T-helper 22 cell (primary cell): ENCODE results near the gene CFB.
A peak's percentile ranks its signal among the peaks of the same experiment; 100 is the strongest.
"Not testable (repeated sequence)": the region's sequence is repeated elsewhere in the genome, so short reads cannot be mapped to it uniquely, and the experiment has no call there.

Experiments used
- DNase-seq: peaks from one replicate; pipeline ENCODE4 v3.0.0-alpha.2; 2020; ENCODE audit warnings: low read depth

Gene CFB

DNA sequence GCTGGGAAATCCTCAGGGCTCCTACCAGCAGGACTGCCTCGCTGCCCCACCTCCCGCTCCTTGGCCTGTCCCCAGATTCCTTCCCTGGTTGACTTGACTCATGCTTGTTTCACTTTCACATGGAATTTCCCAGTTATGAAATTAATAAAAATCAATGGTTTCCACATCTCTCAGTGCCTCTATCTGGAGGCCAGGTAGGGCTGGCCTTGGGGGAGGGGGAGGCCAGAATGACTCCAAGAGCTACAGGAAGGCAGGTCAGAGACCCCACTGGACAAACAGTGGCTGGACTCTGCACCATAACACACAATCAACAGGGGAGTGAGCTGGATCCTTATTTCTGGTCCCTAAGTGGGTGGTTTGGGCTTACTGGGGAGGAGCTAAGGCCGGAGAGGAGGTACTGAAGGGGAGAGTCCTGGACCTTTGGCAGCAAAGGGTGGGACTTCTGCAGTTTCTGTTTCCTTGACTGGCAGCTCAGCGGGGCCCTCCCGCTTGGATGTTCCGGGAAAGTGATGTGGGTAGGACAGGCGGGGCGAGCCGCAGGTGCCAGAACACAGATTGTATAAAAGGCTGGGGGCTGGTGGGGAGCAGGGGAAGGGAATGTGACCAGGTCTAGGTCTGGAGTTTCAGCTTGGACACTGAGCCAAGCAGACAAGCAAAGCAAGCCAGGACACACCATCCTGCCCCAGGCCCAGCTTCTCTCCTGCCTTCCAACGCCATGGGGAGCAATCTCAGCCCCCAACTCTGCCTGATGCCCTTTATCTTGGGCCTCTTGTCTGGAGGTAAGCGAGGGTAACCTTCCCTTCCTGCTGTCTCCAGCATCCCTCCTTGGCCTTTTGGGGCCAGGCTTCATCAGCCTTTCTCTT is at the start of gene CFB:
Gene CFB (plus strand): TSS at position 589 of the 863 bp plus-strand sequence. CDS start 127 bp downstream, at position 716.
- DNase-seq = no peak

DNA sequence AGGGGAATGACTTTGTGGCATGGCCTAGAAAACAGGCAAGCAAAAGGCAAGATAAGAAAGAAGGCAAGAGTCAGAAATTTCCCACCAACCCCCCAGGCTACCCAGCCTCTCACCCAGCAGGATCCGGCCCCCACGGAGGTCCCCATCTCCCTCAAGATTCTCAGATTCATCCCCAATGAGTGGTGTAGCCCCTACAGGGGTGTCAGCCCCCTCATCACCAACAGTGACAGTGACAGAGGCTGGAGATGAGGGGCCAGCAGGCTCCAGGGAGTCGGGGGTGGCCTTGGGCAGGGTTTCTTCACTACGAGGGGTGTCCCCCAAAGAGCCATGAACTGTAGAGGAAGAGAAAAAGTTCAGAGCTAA is 49.4 kb upstream of the CFB start:
- no peak for DNase-seq

DNA sequence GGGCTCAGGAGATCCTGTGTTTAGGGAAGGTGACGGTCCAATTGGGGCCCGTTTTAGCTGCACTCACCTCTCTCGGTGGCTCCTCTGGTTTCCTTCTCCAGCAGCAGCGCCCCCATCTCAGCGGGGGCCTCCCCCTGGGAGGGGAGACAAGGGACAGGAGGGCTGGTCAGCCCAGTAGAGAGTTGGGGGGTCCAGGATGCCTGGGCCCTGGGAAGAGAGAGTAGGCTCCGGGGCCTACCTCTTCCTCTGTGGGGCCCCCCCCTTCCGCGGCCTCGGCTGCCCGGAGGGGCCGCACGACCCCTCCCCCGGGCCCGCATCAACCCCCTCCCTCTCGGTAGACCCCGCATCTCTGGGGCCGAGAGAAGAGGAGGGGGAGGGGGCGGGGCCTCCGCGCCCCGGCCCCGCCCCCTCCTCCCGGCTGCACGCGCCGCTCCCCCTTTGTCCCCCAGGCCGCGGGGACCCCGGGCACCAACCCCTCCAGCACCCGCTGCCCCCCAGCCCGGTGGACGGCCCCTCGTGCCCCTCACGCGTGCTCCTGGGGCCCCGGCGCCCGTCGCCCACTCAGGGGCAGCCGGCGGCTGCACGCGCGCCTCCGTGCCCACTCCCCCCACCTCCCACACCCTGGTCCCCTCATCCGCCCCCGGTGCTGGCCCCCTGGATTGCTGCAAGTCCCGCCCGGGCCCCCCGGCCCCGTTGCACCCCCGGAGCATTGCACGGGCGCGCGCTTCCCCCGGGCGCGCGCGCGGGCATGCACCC is 48.9 kb upstream of the CFB start:
- no peak for DNase-seq

DNA sequence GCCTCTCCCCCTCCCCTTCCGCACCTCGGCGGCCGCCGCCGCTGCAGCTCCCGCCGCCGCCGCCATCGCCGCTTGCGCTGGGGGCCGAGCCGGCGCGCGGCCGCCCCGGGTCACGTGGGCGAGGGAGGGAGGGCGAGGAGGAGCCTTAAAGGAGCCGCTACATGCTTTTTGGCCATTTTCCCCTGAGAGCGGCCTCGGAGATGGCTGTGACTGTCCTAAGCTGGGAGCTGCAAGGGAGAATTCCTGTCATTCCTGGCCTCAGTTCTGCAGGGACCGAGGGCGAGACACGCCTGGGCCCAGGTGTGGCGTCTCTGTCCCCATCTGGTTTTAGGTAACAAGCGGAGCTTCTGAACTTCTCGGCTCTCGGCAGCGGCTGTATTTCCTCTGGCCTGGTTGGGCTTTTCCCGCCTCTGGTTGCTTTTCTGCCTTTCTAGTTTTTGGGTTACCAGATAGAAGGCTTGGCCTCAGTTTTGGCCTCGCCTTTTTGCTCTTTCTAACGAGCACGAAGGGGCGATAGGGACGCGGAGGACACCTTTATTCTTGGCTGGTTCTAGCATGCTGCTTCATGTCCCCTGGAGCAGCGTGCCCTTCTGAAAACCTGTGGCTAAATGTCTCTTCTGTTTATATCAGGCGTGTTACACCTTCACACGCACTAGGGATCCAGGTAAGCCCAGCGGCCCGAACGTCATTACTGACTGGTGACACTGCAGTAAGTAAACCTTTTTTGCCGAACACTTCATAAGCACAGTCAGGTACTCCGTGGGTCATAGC is 48.1 kb upstream of the CFB start, which contains the start of gene EHMT2:
Gene EHMT2 (minus strand): TSS at position 87 of the 771 bp plus-strand sequence. CDS start 21 bp downstream, at position 66.
- peak; percentile 74 for DNase-seq

DNA sequence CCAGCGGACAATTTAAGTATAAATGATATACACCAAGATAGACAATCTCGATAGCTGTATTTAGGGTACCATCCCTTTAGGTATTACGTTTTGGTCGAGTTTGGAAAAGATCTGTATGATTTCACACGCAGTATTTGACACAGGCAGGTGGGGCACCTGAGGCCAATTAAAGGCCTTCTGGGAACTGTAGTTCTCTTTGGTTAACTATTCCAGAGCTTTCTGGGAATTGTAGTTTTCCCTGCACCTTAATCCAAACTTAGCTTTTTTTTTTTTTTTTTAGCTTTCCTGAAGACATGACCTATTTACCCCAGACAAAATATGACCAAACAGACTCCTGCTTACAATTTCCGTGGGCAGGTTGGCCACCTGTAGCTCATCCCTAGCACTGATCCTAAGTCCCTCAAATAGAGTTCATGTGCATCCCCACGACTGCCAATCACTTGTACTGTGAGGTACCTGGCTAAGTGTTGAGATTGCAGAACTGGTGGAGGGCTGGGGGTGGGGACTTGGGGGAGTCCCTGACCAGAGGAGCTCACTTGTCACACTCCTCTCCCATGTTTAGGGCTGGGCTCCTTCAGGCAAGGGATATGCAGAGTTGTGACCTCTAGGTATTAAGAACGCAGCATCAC is 47.4 kb upstream of the CFB start:
- no peak for DNase-seq

DNA sequence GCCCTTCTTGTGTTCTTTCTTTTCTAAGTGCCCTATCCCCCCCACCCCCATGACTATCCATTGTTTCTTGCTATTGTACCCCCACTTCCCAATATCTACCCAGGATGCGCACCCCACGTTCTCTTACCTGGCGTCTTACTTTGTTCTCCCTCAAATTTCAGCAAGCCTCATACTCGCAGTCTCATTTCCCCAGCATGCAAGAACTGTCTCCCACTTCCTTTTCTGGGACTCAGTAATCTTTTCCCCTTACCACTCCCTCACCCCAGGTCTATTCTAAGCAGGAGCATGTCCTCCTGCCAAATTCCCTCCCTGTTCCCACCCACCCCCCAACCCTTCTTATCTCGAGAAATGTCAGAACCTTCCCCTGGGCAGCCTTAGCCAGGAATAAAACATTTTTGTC is 46.7 kb upstream of the CFB start:
- no peak for DNase-seq

DNA sequence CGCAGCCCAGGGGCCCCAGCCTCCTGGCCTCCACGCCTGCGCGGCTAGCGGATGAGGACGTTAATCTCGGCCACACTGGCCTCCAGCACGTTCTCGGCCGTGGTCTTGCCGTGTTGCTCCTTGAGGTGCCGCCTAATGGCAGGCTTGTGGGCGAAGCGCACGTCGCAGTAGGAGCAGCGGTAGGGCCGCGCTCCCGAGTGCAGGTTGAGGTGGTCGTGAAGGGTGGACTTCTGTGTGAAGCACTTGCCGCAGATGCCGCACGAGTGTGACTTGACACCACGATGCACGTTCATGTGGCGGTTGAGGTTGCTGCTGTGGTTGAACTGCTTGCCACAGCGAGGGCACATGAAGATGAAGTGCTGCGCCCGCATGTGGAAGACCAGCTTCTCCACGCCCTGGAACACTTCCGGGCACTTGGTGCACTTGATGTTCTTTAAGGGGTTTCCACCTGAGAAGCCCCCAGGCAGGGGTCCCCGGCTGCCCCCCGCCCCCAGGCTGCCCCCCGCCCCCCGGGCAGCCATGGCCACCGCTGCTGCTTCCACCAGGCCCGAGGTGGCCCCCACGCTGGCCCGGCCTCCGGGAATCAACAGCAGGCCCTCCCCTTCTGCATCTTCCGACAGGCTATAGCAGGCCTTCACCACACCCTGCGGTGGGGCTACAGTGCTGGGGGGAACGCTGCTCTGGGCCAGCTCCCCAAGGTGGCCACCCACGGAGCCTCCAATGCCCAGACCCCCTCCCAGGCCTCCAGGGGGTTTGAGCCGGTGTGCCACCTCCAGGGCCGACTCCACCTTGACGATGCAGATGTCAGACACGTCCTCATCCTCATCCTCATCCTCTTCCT is 45.8 kb upstream of the CFB start:
- DNase-seq = no peak

DNA sequence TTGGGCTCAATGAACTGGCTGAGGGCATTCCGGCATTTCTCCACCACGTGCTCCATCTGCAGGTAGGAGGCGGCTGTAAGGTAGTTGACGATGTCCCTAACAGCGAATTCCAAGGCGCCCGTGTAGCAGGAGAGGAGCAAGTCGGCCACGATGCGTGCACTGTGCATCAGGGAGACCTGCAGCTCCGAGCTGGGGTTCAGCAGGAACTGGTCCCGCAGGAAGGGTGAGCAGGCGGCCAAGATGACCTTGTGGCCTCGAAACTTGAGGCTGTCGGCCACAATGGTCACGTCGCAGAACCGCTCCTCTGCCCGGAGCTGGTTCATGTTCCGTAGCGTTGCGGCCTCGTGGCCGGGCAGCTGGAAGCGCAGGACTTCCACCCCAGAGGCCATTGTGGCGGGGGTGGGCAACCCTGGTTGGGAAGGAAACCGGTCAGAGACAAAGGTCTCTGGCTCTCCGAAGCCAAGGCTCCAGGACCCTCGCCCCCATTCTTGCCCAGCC is 44.9 kb upstream of the CFB start:
- no peak for DNase-seq

DNA sequence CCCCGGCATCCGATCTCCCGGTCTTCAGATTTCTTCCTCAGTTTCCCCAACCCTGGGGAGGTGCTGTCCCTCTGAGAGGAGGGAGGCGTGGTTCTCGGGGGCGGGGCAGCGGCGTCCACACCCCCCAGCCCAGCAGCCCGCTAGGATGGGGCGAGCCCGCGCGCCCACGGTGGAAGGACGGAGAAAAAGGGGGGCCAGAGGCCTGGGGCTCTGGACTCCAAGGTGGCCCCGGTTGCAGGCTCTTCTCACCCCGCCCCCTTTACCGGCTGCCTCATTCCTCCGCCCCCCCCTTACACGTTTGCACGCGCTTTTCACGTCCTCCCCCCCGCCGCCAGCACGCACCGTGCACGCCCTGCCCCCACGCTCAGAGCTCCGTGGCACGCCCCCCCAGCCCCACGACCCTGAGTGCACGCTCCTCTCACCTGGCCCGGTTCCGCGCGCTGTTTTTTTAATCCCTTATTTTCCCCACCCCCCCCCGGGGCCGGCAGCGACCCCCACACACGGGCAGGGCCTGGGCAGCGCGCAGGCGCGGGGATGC is 44.4 kb upstream of the CFB start:
- DNase-seq = peak; percentile 54

DNA sequence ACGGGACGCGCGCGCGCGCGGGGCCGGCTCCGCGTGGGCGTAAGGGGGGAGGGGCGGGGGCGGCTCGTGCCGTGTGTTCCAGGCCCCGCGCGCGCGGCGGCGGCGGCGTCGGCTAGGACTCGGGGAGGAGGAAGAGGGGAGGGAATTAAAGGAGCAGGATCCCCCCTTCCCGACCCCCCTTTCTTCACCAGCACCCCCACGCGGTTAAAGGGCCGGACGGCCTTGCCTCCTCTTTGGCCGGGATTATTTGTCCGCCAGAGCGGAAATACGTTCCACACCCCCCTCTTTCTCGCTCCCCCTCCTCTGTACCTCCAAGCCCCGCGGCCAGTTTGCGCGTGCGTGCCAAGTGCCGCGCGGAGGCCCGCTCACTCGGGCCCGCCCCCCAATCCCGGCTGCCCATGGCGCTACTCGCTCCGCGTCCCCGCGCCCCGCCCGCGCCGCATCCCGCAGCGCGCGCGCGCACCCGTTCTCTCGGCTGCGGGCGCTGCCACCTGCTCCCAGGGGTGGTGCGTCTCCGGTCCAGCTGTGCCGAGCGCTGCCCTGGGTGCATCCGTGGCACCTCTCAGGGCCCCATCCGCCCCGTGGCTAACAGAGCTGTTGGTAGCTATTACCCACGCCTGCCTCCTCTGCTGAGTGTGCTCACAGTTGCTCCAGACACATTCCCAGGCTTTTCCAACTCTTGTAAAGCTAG is 43.8 kb upstream of the CFB start, which contains the start of gene ZBTB12:
Gene ZBTB12 (minus strand): TSS at position 134 of the 691 bp plus-strand sequence. CDS start 781 bp downstream, outside the sequence.
- peak; percentile 75 for DNase-seq

DNA sequence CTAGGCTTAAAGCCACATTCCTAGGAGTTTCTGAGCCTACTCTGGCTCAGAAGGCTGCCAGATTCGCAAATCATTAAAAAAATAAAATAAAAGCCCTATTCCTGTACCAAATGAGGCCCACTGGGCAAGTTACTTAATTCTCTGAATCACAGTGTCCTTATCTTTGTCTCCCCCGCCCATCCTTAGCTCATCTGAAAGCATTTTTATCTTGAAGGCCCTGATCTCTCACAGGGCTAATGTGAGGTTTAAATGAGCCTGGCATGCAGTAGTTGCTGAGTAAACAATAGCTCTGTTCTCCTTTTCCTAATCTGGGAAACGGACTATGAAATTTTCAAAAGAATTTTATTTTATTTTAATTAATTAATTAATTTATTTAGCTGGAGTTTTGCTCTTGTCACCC is 41.9 kb upstream of the CFB start:
- DNase-seq = no peak

DNA sequence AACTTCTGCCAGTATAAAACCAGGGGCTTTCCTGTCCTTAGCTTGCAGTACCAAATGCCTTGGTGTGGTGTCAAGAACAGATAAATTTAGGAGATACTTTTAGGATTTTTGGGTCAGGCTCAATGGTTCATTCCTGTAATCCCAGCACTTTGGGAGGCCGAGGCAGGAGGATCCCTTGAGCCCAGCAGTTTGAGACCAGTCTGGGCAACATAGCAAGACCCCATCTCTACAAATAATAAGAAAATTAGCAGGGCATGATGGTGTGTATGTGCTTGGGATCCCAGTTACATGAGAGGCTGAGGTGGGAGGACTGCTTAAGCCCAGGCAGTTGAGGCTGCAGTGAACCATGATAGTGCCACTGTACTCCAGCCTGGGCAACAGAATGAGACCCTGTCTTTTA is 40.9 kb upstream of the CFB start:
- DNase-seq = no peak

DNA sequence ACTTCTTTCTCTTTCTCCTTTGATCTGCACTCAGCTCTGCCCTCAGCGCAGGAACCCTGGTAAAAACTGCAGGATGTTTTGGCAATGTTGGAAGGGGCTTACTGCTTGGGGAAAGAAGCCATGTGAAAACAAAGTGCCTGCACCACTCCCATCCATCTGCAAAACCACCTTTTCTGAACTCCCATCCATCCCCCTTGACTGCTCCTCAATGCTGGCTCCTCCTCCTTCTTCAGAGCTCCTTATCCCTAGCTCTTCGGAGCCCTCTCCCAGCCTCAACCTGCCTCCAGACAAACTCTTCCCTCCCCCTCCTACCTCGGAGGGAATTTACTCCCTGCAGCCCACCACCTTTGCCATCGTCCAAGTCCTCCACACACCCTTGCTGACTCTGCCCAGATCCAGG is 39.8 kb upstream of the CFB start:
- DNase-seq = no peak

DNA sequence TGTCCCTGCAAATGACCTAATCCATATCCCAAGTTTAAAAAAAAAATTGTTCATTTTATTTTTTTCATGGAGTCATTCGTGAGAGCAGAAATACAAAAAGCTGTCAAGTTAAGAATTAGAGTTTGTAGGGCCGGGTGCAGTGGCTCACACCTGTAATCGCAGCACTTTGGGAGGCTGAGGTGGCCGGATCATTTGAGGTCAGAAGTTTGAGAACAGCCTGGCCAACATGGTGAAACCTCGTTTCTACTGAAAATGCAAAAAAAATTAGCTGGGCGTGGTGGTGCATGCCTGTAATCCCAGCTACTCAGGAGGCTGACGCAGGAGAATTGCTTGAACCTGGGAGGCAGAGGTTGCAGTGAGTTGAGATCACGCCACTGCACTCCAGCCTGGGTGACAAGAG is 39.2 kb upstream of the CFB start:
- not testable (repeated sequence) for DNase-seq

DNA sequence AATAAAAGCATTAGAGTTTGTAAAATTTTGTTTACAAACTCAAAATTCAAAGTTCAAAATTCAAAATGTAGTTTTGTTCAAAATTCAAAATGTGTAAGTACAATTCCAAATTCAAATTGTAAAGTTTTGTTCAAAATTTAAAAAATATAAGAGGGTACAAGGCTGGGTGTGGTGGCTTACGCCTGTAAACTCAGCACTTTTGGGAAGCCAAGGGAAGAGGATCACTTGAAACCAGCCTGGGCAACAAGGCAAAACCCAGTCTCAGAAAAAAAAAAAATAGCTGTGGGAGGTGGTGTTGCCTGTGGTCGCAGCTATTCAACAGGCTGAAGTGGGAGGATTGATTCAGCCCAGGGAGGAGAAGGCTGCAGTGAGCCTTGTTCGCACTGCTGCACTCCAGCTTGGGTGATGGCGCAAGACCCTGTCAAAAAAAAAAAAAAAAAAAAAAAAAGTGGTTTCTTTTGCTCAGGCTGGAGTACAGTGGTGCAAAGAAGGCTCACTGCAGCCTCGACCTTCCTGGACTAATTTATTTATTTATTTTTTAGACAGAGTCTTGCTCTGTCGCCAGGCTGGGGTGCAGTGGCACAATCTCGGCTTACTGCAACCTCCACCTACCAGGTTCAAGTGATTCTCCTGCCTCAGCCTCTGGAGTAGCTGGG is 38.6 kb upstream of the CFB start:
- DNase-seq = no peak

DNA sequence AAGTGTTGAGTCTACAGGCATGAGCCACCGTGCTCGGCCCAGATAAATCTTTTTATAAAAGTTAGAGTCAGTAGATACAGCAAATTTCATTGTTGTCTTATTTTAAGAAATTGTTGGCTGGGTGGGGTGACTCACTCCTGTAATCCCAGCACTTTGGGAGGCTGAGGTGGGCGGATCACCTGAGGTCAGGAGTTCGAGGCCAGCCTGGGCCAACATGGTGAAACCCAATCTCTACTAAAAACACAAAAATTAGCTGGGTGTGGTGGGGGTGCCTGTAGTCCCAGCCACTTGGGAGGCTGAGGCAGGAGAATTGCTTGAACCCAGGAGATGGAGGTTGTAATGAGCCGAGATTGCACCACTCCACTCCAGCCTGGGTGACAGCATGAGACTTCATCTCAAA is 37.6 kb upstream of the CFB start:
- DNase-seq = not testable (repeated sequence)

DNA sequence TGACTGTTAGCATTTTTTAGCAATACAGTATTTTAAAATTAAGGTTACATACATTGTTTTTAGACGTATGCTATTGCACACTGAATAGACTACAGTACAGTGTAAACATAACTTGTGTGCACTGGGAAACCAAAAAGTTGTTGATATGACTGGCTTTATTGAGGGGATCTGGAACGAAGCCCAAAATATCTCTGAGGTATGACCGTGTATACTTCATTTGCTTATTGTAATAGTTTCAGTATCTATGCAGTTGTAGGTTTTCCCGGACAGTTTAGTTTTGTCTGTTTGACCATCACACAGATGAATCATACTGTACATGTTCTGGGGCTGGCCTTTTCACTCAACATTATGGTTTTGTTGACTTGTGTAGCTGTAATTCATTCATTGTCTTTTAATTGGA is 37.1 kb upstream of the CFB start:
- DNase-seq = no peak

DNA sequence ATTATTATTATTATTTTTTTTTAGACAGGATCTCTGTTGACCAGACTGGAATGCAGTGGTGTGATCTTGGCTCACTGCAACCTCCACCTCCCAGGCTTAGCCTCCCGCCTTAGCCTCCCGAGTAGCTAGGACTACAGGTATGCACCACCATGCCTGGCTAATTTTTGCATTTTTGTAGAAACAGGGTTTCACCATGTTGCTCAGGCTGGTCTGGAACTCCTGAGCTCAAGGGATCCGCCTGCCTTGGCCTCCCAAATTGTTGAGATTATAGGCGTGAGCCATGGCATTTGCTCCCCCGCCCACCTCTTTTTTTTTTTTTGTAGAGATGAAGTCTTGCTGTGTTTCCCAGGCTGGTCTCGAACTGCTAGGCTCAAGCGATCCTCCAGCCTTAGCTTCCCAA is 36.6 kb upstream of the CFB start:
- DNase-seq = not testable (repeated sequence)
